AG20443 (cell line): ENCODE results near the gene NEIL1.
"Not testable (repeated sequence)": the region's sequence is repeated elsewhere in the genome, so short reads cannot be mapped to it uniquely, and the experiment has no call there.

Source experiments
- DNase-seq: peaks from one replicate; pipeline ENCODE4 v3.0.0; 2012; ENCODE audit warnings: low spot score, mixed read lengths

NEIL1 gene

GRCh38 chr15:75346796-75347221 is at the start of gene NEIL1:
Gene NEIL1 (plus strand): TSS chr15:75347039. CDS start chr15:75348906, 1,867 bp downstream.
- no peak for DNase-seq

GRCh38 chr15:75298541-75299310 is 48.1 kb upstream of the NEIL1 start:
- DNase-seq: not testable (repeated sequence)

- DNase-seq: not testable (repeated sequence)
These were observed 47.5 kb upstream of the NEIL1 start for GRCh38 chr15:75299311-75299688.

GRCh38 chr15:75300026-75300425 is 46.8 kb upstream of the NEIL1 start:
- DNase-seq: not testable (repeated sequence)

- no peak for DNase-seq
These were observed 44.5 kb upstream of the NEIL1 start for GRCh38 chr15:75302318-75302717.

GRCh38 chr15:75302753-75303152 is 44.1 kb upstream of the NEIL1 start:
- DNase-seq: not testable (repeated sequence)

GRCh38 chr15:75306188-75306587 is 40.7 kb upstream of the NEIL1 start:
- DNase-seq: no peak

- peak; percentile 38 for DNase-seq
These were observed 39.0 kb upstream of the NEIL1 start for GRCh38 chr15:75307778-75308390.

- no peak for DNase-seq
These were observed 37.1 kb upstream of the NEIL1 start for GRCh38 chr15:75309711-75310110.

- peak; percentile 48 for DNase-seq
These were observed 34.3 kb upstream of the NEIL1 start for GRCh38 chr15:75312548-75312947.

- DNase-seq: no peak
These were observed 33.6 kb upstream of the NEIL1 start for GRCh38 chr15:75313116-75313845.

GRCh38 chr15:75314552-75315290 is 32.1 kb upstream of the NEIL1 start:
- DNase-seq: no peak

- DNase-seq: not testable (repeated sequence)
These were observed 27.5 kb upstream of the NEIL1 start for GRCh38 chr15:75319231-75319897.

- DNase-seq: no peak
These were observed 25.1 kb upstream of the NEIL1 start for GRCh38 chr15:75321711-75322110.

GRCh38 chr15:75325922-75326321 is 20.9 kb upstream of the NEIL1 start:
- no peak for DNase-seq

- no peak for DNase-seq
These were observed 19.8 kb upstream of the NEIL1 start for GRCh38 chr15:75327005-75327404.

GRCh38 chr15:75327491-75327890 is 19.3 kb upstream of the NEIL1 start:
- no peak for DNase-seq

- no peak for DNase-seq
These were observed 18.1 kb upstream of the NEIL1 start for GRCh38 chr15:75328493-75329314.

GRCh38 chr15:75329571-75329970 is 17.3 kb upstream of the NEIL1 start:
- no peak for DNase-seq

- not testable (repeated sequence) for DNase-seq
These were observed 14.7 kb upstream of the NEIL1 start for GRCh38 chr15:75332093-75332492.
